SK-N-SH treated with all-trans-retinoic acid at 6 μM for 48 hours (cell line): Measurements from ENCODE around the gene MPHOSPH8.

Experiments
- ATAC-seq: fragments of 200-7000 bp; cut with Tn5 transposase; 3 replicates; pipeline ENCODE4 v1.9.1; 2020; ENCODE audit warnings: mild to moderate bottlenecking, moderate library complexity
- ARNTL ChIP-seq: fragments of 450-650 bp; formaldehyde crosslinking; IDR thresholded peaks from 2 replicates; pipeline ENCODE4 v1.5.0; 2020; ENCODE audit warnings: low read depth, mild to moderate bottlenecking, moderate library complexity, borderline replicate concordance
- BACH2 ChIP-seq: fragments of 250-450 bp; sonication (Bioruptor Pico); IDR thresholded peaks from 2 replicates; pipeline ENCODE4 v1.9.0; 2021; ENCODE audit warnings: mild to moderate bottlenecking, borderline replicate concordance
- ESRRG ChIP-seq: fragments of 250-450 bp; sonication (Bioruptor Pico); IDR thresholded peaks from 2 replicates; pipeline ENCODE4 v1.6.1; 2021; ENCODE audit warnings: mild to moderate bottlenecking
- GLIS3 ChIP-seq: fragments of 250-450 bp; sonication (Bioruptor Pico); IDR thresholded peaks from 2 replicates; pipeline ENCODE4 v1.5.0; 2020; ENCODE audit warnings: mild to moderate bottlenecking, moderate library complexity
- ISL1 ChIP-seq: fragments of 250-450 bp; sonication (Bioruptor Pico); IDR thresholded peaks from 2 replicates; pipeline ENCODE4 v2.1.2; 2022; ENCODE audit warnings: mild to moderate bottlenecking, moderate library complexity
- OSR1 ChIP-seq: fragments of 250-450 bp; sonication (Bioruptor Pico); IDR thresholded peaks from 2 replicates; pipeline ENCODE4 v1.8.0; 2022; ENCODE audit warnings: moderate library complexity, mild to moderate bottlenecking, inconsistent platforms
- PPARA ChIP-seq: fragments of 250-450 bp; sonication (Bioruptor Pico); IDR thresholded peaks from 2 replicates; pipeline ENCODE4 v1.5.0; 2020; ENCODE audit warnings: mild to moderate bottlenecking, borderline replicate concordance
- RARB ChIP-seq: fragments of 250-450 bp; sonication (Bioruptor Pico); IDR thresholded peaks from 2 replicates; pipeline ENCODE4 v1.8.0; 2021; ENCODE audit warnings: mild to moderate bottlenecking, moderate library complexity
- SNAI2 ChIP-seq: fragments of 250-450 bp; sonication (Bioruptor Pico); IDR thresholded peaks from 2 replicates; pipeline ENCODE4 v1.5.0; 2020; ENCODE audit warnings: mild to moderate bottlenecking, moderate library complexity
- TCF4 ChIP-seq: fragments of 250-450 bp; sonication (Bioruptor Pico); IDR thresholded peaks from 2 replicates; pipeline ENCODE4 v1.8.0; 2021; ENCODE audit warnings: mild to moderate bottlenecking, moderate library complexity, borderline replicate concordance
- TOX ChIP-seq: fragments of 250-450 bp; sonication (Bioruptor Pico); IDR thresholded peaks from 2 replicates; pipeline ENCODE4 v1.8.0; 2021; ENCODE audit warnings: mild to moderate bottlenecking, moderate library complexity, borderline replicate concordance
- ZC3H10 ChIP-seq: fragments of 250-450 bp; sonication (Bioruptor Pico); IDR thresholded peaks from 2 replicates; pipeline ENCODE4 v1.5.1; 2021; ENCODE audit warnings: mild to moderate bottlenecking, moderate library complexity
- ZFP3 ChIP-seq: fragments of 250-450 bp; sonication (Bioruptor Pico); IDR thresholded peaks from 2 replicates; pipeline ENCODE4 v1.5.0; 2020; ENCODE audit warnings: mild to moderate bottlenecking, moderate library complexity
- ZFP30 ChIP-seq: fragments of 450-650 bp; formaldehyde crosslinking; IDR thresholded peaks from 2 replicates; pipeline ENCODE4 v1.5.0; 2022; ENCODE audit warnings: mild to moderate bottlenecking, moderate library complexity
- ZNF565 ChIP-seq: fragments of 450-650 bp; formaldehyde crosslinking; conservative IDR thresholded peaks from 2 replicates; pipeline ENCODE4 v1.5.0; 2020; ENCODE audit warnings: low read depth, mild to moderate bottlenecking, moderate library complexity
- ZNF70 ChIP-seq: fragments of 450-650 bp; formaldehyde crosslinking; IDR thresholded peaks from 2 replicates; pipeline ENCODE4 v1.5.0; 2020; ENCODE audit warnings: mild to moderate bottlenecking, moderate library complexity
- TF ChIP-seq, protein P1 (sequence below): fragments of 250-450 bp; sonication (Bioruptor Pico); IDR thresholded peaks from 2 replicates; pipeline ENCODE4 v1.5.0; 2020; ENCODE audit warnings: mild to moderate bottlenecking, moderate library complexity
- TF ChIP-seq, protein P2 (sequence below): fragments of 250-450 bp; sonication (Bioruptor Pico); IDR thresholded peaks from 2 replicates; pipeline ENCODE4 v1.5.1; 2021; ENCODE audit warnings: mild to moderate bottlenecking, moderate library complexity
- TF ChIP-seq, protein P3 (sequence below): fragments of 250-450 bp; sonication (Bioruptor Pico); IDR thresholded peaks from 2 replicates; pipeline ENCODE4 v1.5.1; 2020; ENCODE audit warnings: low read depth, mild to moderate bottlenecking, moderate library complexity
- TF ChIP-seq, protein P4 (sequence below): fragments of 250-450 bp; sonication (Bioruptor Pico); IDR thresholded peaks from 2 replicates; pipeline ENCODE4 v1.8.0; 2020; ENCODE audit warnings: mild to moderate bottlenecking, moderate library complexity, borderline replicate concordance
- TF ChIP-seq, protein P5 (sequence below): fragments of 250-450 bp; sonication (Bioruptor Pico); IDR thresholded peaks from 2 replicates; pipeline ENCODE4 v1.8.0; 2021; ENCODE audit warnings: low read depth, mild to moderate bottlenecking, moderate library complexity, borderline replicate concordance

The MPHOSPH8 gene

DNA sequence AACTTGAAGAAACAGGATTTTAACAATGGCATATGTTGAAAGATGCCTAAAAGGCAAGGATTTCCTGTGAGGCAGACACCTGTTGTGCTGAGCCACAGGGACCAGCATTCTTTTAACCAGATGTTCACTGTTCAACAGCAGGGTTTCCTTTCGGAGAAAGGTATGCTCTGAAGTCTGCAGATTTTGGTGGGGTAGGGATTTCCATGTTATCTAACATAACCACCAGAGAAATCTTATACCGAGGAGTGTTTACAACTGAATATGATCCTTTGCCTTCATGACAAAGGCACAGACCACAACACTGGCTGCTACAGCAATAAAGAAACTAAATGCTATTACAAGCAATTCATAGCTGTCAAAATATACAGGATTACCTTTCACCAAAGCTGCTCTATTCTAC lies 48.1 kb downstream of the MPHOSPH8 start:
- TF ChIP-seq ZFP3 (CRISPR knock-in tag): no peak
- TF ChIP-seq BACH2: no peak
- no peak for TF ChIP-seq SNAI2 (CRISPR knock-in tag)
- TF ChIP-seq TCF4 (CRISPR knock-in tag): no peak
- no peak for TF ChIP-seq ARNTL (CRISPR knock-in tag)
- TF ChIP-seq, protein P1, sequence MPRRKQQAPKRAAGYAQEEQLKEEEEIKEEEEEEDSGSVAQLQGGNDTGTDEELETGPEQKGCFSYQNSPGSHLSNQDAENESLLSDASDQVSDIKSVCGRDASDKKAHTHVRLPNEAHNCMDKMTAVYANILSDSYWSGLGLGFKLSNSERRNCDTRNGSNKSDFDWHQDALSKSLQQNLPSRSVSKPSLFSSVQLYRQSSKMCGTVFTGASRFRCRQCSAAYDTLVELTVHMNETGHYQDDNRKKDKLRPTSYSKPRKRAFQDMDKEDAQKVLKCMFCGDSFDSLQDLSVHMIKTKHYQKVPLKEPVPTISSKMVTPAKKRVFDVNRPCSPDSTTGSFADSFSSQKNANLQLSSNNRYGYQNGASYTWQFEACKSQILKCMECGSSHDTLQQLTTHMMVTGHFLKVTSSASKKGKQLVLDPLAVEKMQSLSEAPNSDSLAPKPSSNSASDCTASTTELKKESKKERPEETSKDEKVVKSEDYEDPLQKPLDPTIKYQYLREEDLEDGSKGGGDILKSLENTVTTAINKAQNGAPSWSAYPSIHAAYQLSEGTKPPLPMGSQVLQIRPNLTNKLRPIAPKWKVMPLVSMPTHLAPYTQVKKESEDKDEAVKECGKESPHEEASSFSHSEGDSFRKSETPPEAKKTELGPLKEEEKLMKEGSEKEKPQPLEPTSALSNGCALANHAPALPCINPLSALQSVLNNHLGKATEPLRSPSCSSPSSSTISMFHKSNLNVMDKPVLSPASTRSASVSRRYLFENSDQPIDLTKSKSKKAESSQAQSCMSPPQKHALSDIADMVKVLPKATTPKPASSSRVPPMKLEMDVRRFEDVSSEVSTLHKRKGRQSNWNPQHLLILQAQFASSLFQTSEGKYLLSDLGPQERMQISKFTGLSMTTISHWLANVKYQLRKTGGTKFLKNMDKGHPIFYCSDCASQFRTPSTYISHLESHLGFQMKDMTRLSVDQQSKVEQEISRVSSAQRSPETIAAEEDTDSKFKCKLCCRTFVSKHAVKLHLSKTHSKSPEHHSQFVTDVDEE (CRISPR knock-in tag): no peak
- no peak for TF ChIP-seq ISL1 (CRISPR knock-in tag)
- no peak for TF ChIP-seq TOX
- TF ChIP-seq, protein P2, sequence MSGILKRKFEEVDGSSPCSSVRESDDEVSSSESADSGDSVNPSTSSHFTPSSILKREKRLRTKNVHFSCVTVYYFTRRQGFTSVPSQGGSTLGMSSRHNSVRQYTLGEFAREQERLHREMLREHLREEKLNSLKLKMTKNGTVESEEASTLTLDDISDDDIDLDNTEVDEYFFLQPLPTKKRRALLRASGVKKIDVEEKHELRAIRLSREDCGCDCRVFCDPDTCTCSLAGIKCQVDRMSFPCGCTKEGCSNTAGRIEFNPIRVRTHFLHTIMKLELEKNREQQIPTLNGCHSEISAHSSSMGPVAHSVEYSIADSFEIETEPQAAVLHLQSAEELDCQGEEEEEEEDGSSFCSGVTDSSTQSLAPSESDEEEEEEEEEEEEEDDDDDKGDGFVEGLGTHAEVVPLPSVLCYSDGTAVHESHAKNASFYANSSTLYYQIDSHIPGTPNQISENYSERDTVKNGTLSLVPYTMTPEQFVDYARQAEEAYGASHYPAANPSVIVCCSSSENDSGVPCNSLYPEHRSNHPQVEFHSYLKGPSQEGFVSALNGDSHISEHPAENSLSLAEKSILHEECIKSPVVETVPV (CRISPR knock-in tag): no peak
- TF ChIP-seq PPARA (CRISPR knock-in tag): no peak
- TF ChIP-seq ZNF565 (CRISPR knock-in tag): no peak
- no peak for TF ChIP-seq ZC3H10 (CRISPR knock-in tag)
- TF ChIP-seq OSR1: no peak
- TF ChIP-seq ZNF70 (CRISPR knock-in tag): no peak
- TF ChIP-seq, protein P3, sequence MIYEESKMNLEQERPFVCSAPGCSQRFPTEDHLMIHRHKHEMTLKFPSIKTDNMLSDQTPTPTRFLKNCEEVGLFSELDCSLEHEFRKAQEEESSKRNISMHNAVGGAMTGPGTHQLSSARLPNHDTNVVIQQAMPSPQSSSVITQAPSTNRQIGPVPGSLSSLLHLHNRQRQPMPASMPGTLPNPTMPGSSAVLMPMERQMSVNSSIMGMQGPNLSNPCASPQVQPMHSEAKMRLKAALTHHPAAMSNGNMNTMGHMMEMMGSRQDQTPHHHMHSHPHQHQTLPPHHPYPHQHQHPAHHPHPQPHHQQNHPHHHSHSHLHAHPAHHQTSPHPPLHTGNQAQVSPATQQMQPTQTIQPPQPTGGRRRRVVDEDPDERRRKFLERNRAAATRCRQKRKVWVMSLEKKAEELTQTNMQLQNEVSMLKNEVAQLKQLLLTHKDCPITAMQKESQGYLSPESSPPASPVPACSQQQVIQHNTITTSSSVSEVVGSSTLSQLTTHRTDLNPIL (CRISPR knock-in tag): no peak
- TF ChIP-seq ESRRG: no peak
- TF ChIP-seq, protein P4, sequence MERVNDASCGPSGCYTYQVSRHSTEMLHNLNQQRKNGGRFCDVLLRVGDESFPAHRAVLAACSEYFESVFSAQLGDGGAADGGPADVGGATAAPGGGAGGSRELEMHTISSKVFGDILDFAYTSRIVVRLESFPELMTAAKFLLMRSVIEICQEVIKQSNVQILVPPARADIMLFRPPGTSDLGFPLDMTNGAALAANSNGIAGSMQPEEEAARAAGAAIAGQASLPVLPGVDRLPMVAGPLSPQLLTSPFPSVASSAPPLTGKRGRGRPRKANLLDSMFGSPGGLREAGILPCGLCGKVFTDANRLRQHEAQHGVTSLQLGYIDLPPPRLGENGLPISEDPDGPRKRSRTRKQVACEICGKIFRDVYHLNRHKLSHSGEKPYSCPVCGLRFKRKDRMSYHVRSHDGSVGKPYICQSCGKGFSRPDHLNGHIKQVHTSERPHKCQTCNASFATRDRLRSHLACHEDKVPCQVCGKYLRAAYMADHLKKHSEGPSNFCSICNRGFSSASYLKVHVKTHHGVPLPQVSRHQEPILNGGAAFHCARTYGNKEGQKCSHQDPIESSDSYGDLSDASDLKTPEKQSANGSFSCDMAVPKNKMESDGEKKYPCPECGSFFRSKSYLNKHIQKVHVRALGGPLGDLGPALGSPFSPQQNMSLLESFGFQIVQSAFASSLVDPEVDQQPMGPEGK (CRISPR knock-in tag): no peak
- TF ChIP-seq GLIS3 (CRISPR knock-in tag): no peak
- TF ChIP-seq ZFP30: no peak
- ATAC-seq: no peak

DNA sequence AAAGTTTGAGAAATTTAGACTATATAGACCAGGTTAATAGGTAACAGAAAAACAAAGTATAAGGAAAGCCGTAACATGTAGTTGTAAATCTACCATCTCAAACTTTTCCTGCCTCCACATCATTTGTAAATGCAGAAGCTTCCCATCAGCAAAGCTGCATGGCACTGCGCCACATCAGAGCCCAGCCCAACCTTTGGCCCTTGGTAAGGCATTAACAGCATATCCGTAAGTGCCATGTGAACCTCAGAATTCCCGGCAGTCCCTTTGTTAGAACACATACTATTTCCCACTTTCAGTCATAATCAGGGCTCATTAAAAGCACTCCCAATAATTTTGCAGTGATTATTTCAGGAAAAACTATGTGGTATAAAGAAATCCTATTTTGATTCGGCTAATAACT lies 51.6 kb downstream of the MPHOSPH8 start:
- no peak for TF ChIP-seq RARB (CRISPR knock-in tag)
- TF ChIP-seq, protein P5, sequence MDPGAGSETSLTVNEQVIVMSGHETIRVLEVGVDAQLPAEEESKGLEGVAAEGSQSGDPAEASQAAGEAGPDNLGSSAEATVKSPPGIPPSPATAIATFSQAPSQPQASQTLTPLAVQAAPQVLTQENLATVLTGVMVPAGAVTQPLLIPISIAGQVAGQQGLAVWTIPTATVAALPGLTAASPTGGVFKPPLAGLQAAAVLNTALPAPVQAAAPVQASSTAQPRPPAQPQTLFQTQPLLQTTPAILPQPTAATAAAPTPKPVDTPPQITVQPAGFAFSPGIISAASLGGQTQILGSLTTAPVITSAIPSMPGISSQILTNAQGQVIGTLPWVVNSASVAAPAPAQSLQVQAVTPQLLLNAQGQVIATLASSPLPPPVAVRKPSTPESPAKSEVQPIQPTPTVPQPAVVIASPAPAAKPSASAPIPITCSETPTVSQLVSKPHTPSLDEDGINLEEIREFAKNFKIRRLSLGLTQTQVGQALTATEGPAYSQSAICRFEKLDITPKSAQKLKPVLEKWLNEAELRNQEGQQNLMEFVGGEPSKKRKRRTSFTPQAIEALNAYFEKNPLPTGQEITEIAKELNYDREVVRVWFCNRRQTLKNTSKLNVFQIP (CRISPR knock-in tag): no peak
- no peak for TF ChIP-seq ZFP3 (CRISPR knock-in tag)
- no peak for TF ChIP-seq SNAI2 (CRISPR knock-in tag)
- no peak for TF ChIP-seq ZFP30
- TF ChIP-seq ZC3H10 (CRISPR knock-in tag): no peak
- no peak for TF ChIP-seq ZNF565 (CRISPR knock-in tag)
- no peak for TF ChIP-seq OSR1
- TF ChIP-seq, protein P2 (CRISPR knock-in tag): no peak
- TF ChIP-seq TOX: no peak
- no peak; the same call in 2 of the 3 replicates for ATAC-seq
